PC-3 (cell line): ENCODE results near the gene STYXL2. TPM values are rescaled to one million over a fixed set of nuclear protein-coding genes. Genes with fewer than 3 reads are reported as not detected.

Experiments used
- ATAC-seq: fragments of 200-7000 bp; cut with Tn5 transposase; 2 replicates; pipeline ENCODE4 v1.9.1; 2020; ENCODE audit warnings: mild to moderate bottlenecking, moderate library complexity
- Bru-seq: library from RNA; stranded (reverse); fragments of 400-500 nt; gene quantifications from one replicate; lab custom pipeline; 2021; lab: Mats Ljungman, UMichigan
- BruChase-seq, 2 experiments: library from RNA; stranded (reverse); fragments of 400-500 nt; gene quantifications; one replicate each; lab custom pipeline; 2021; lab: Mats Ljungman, UMichigan
- BruUV-seq: library from RNA; stranded (reverse); fragments of 400-500 nt; replicated peaks from 2 replicates; lab custom pipeline; 2021; lab: Mats Ljungman, UMichigan
- CTCF ChIA-PET: fragments of 300-600 bp; sonication (Branson Sonifier 250); formaldehyde crosslinking; loops from one replicate; lab custom pipeline; 2022; ENCODE audit warnings: antibody characterized with exemption; lab: Charles Lee
- POLR2A ChIA-PET: fragments of 300-600 bp; sonication (Branson Sonifier 250); formaldehyde crosslinking; loops from one replicate; lab custom pipeline; 2022; ENCODE audit warnings: antibody characterized with exemption; ENCODE audit not compliant: unreplicated experiment; lab: Charles Lee
- DNase-seq: peaks from one replicate; pipeline ENCODE4 v3.0.0-alpha.2; 2015
- H2AFZ ChIP-seq: fragments of 300-600 bp; sonication (generic); 2 replicates; pipeline ENCODE4 v1.6.0; 2016; ENCODE audit warnings: antibody characterized with exemption, low read length
- H3F3A ChIP-seq: fragments of 300-600 bp; sonication (generic); one replicate; pipeline ENCODE4 v1.6.0; 2017; ENCODE audit warnings: antibody characterized with exemption, low read length, control low read depth, mild to moderate bottlenecking; ENCODE audit not compliant: unreplicated experiment
- H3K27ac ChIP-seq: fragments of 300-600 bp; sonication (generic); 2 replicates; pipeline ENCODE4 v1.5.1; 2016; ENCODE audit warnings: mild to moderate bottlenecking, low read length
- H3K27me3 ChIP-seq: fragments of 300-600 bp; sonication (generic); 2 replicates; pipeline ENCODE4 v1.6.1; 2016; ENCODE audit warnings: low read length, mixed read lengths
- H3K36me3 ChIP-seq: fragments of 300-600 bp; sonication (generic); 2 replicates; pipeline ENCODE4 v1.6.1; 2016; ENCODE audit warnings: low read depth, mixed run types, low read length, mixed read lengths
- H3K4me1 ChIP-seq: fragments of 300-600 bp; sonication (generic); 2 replicates; pipeline ENCODE4 v1.5.1; 2016; ENCODE audit warnings: low read length; ENCODE audit not compliant: insufficient read depth
- H3K4me2 ChIP-seq: fragments of 300-600 bp; sonication (generic); 2 replicates; pipeline ENCODE4 v1.6.0; 2016; ENCODE audit warnings: low read length
- H3K4me3 ChIP-seq: fragments of 300-600 bp; sonication (generic); 2 replicates; pipeline ENCODE4 v1.5.1; 2016; ENCODE audit warnings: mild to moderate bottlenecking, low read length, mixed read lengths
- H3K79me2 ChIP-seq: fragments of 300-600 bp; sonication (generic); 2 replicates; pipeline ENCODE4 v1.6.1; 2017; ENCODE audit warnings: low read length, mixed read lengths
- H3K9ac ChIP-seq: fragments of 300-600 bp; sonication (generic); 2 replicates; pipeline ENCODE4 v1.6.0; 2016; ENCODE audit warnings: mild to moderate bottlenecking, low read length
- H3K9me2 ChIP-seq: fragments of 300-600 bp; sonication (generic); replicated peaks from 2 replicates; pipeline ENCODE4 v1.6.1; 2016; ENCODE audit warnings: mixed run types, low read length, mixed read lengths
- H3K9me3 ChIP-seq: fragments of 300-600 bp; sonication (generic); 2 replicates; pipeline ENCODE4 v1.6.1; 2016; ENCODE audit warnings: low read length, mixed read lengths
- H4K20me1 ChIP-seq: fragments of 300-600 bp; sonication (generic); 2 replicates; pipeline ENCODE4 v1.6.1; 2016; ENCODE audit warnings: low read length, mixed read lengths
- EZH2 ChIP-seq: fragments of 300-600 bp; sonication (generic); IDR thresholded peaks from one replicate; pipeline ENCODE4 v1.6.1; 2017; ENCODE audit warnings: antibody characterized with exemption, mild to moderate bottlenecking, low read length; ENCODE audit not compliant: unreplicated experiment
- EZH2phosphoT487 ChIP-seq: fragments of 300-600 bp; sonication (generic); IDR thresholded peaks from 2 replicates; pipeline ENCODE4 v1.6.1; 2018; ENCODE audit warnings: mild to moderate bottlenecking, antibody characterized with exemption, low read length, borderline replicate concordance
- intact Hi-C: fragments of 100-400 bp; cut with micrococcal nuclease; formaldehyde crosslinking; loops from 2 replicates; pipeline ENCODE4 v1.9.0; 2023
- long read RNA-seq: library from polyadenylated mRNA; unstranded; transcript quantifications from one replicate; pipeline ENCODE4 v2.0.0, GENCODE V29; 2021; ENCODE audit not compliant: unreplicated experiment
- total RNA-seq: library from RNA; depleted of rRNA; stranded (reverse); fragments of >200 nt; gene quantifications from 2 replicates; pipeline ENCODE4 v1.2.3, GENCODE V29; 2014; rRNA removed
- TF ChIP-seq, protein P1 (sequence below): fragments of 300-600 bp; sonication (generic); conservative IDR thresholded peaks from 2 replicates; pipeline ENCODE4 v1.5.1; 2017; ENCODE audit warnings: antibody characterized with exemption, low read depth, mild to moderate bottlenecking, low read length

The STYXL2 gene
- total RNA-seq, result not detected in 2 replicates
- Bru-seq, nascent RNA, result not detected
- BruChase-seq, experiment 1, labeled RNA remaining after a 6-hour chase, result not detected
- BruChase-seq, experiment 2, labeled RNA remaining after a 2-hour chase, result percentile 2 among the genes with signal in this experiment
- long read RNA-seq, result 0 reads

GRCh38 chr1:167093846-167094516 is at the start of gene STYXL2:
Gene STYXL2, plus strand, starts transcription at chr1:167094075. Its CDS starts 775 bp downstream, at chr1:167094850.
- H3K9me3 ChIP-seq, result no peaks in the 10 kb centered on the region
- POLR2A ChIA-PET, result no interaction called here
- no peak within 1 kb of the TSS for H3K4me3 ChIP-seq
- no peaks in the 10 kb centered on the region for H4K20me1 ChIP-seq
- no peaks in the 10 kb centered on the region for H3K36me3 ChIP-seq
- H2AFZ ChIP-seq, result no peak within 1 kb of the TSS
- H3K79me2 ChIP-seq, result no peaks in the 10 kb centered on the region
- intact Hi-C loops, result no loop called here
- H3K4me1 ChIP-seq, result peaks cover 20% of the 10 kb centered on the region
- H3K27ac ChIP-seq, result 0 out of 2 replicates have a peak within 1 kb of the TSS, but pooled peaks have one; percentile 10
- no peak for ATAC-seq
- no peak for DNase-seq
- H3K4me2 ChIP-seq, result peak within 1 kb of the TSS; percentile 65
- TF ChIP-seq EZH2phosphoT487, result no peak
- TF ChIP-seq EZH2, result no peak
- TF ChIP-seq, protein P1, sequence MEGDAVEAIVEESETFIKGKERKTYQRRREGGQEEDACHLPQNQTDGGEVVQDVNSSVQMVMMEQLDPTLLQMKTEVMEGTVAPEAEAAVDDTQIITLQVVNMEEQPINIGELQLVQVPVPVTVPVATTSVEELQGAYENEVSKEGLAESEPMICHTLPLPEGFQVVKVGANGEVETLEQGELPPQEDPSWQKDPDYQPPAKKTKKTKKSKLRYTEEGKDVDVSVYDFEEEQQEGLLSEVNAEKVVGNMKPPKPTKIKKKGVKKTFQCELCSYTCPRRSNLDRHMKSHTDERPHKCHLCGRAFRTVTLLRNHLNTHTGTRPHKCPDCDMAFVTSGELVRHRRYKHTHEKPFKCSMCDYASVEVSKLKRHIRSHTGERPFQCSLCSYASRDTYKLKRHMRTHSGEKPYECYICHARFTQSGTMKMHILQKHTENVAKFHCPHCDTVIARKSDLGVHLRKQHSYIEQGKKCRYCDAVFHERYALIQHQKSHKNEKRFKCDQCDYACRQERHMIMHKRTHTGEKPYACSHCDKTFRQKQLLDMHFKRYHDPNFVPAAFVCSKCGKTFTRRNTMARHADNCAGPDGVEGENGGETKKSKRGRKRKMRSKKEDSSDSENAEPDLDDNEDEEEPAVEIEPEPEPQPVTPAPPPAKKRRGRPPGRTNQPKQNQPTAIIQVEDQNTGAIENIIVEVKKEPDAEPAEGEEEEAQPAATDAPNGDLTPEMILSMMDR, result no peak
- BruUV-seq, result no TSS peak
- no peaks in the 10 kb centered on the region for H3K9me2 ChIP-seq
- H3F3A ChIP-seq, result no peaks in the 10 kb centered on the region
- H3K9ac ChIP-seq, result no peak within 1 kb of the TSS
- H3K27me3 ChIP-seq, result no peaks in the 10 kb centered on the region
- CTCF ChIA-PET, result no interaction called here

GRCh38 chr1:167051907-167052306 is 42.0 kb upstream of the STYXL2 start:
- H3K4me3 ChIP-seq, result no peak overlapping the region
- H3K9ac ChIP-seq, result no peak overlapping the region
- intact Hi-C loops, result loop anchor here (10.0 kb wide), 2 partner anchors 77 to 1127 kb away; partner anchors contain the start of gene ILDR2
- no peaks in the 10 kb centered on the region for H3K4me1 ChIP-seq
- H3K9me3 ChIP-seq, result no peaks in the 10 kb centered on the region
- ChIA-PET POLR2A (no interaction called here), CTCF (no interaction called here)
- no peak overlapping the region for H2AFZ ChIP-seq
- H3K27me3 ChIP-seq, result peaks cover 4% of the 10 kb centered on the region; the same call in 1 of the 2 replicates
- no peaks in the 10 kb centered on the region for H4K20me1 ChIP-seq
- TF ChIP-seq, protein P1, result no peak
- TF ChIP-seq EZH2 (no peak), EZH2phosphoT487 (no peak)
- no peaks in the 10 kb centered on the region for H3K9me2 ChIP-seq
- H3F3A ChIP-seq, result no peaks in the 10 kb centered on the region
- no peak overlapping the region for H3K4me2 ChIP-seq
- no peaks in the 10 kb centered on the region for H3K36me3 ChIP-seq
- no peak for ATAC-seq
- no peaks in the 10 kb centered on the region for H3K79me2 ChIP-seq
- no peak overlapping the region for H3K27ac ChIP-seq
- no TSS peak for BruUV-seq
- DNase-seq, result no peak

DNA sequence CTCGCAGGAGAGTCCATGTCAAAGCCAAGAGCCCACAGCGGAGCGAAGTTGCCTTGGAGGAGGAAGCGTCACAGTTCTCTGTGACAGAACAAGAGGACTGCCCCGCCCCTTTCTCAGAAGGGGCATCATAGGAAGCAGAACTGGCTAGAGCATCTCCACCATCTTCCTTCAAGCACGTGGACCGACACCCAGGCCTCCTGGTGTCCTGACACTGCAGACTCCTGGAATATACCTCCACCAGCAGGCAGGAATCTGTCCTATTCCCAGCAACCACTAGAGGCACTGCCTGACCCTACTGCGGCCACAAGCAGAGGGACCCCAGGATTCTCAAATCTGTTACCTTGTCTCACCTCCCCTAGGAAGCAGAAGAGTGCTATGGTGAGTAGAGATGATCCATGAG is 41.5 kb upstream of the STYXL2 start:
- Histone ChIP-seq H3K36me3 (no peaks in the 10 kb centered on the region), H3K9me3 (no peaks in the 10 kb centered on the region), H2AFZ (no peak overlapping the region), H3K4me1 (0 out of 2 replicates have a peak, but pooled peaks cover under 1% of the 10 kb centered on the region), H3K27ac (no peak overlapping the region), H3K27me3 (peaks cover 4% of the 10 kb centered on the region; the same call in 1 of the 2 replicates), H4K20me1 (no peaks in the 10 kb centered on the region), H3K4me3 (no peak overlapping the region), H3F3A (no peaks in the 10 kb centered on the region), H3K9me2 (no peaks in the 10 kb centered on the region), H3K4me2 (no peak overlapping the region), H3K9ac (no peak overlapping the region), H3K79me2 (no peaks in the 10 kb centered on the region)
- ATAC-seq (peak; percentile 51), DNase-seq (peak; percentile 45)
- intact Hi-C loops, result loop anchor here (10.0 kb wide), 2 partner anchors 78 to 1128 kb away; partner anchors contain the start of gene ILDR2
- ChIA-PET POLR2A (no interaction called here), CTCF (no interaction called here)
- TF ChIP-seq, protein P1, result peak; percentile 71
- TF ChIP-seq EZH2phosphoT487 (no peak), EZH2 (no peak)
- no TSS peak for BruUV-seq
